Fibroblast of skin of right biceps (primary cell): ENCODE measurements around the gene PPM1G.
A peak's percentile ranks its signal among the peaks of the same experiment; 100 is the strongest.
"Not testable (repeated sequence)": the region's sequence is repeated elsewhere in the genome, so short reads cannot be mapped to it uniquely, and the experiment has no call there.

Source experiments
- DNase-seq: peaks from one replicate; pipeline ENCODE4 v3.0.0-alpha.2; 2013

The PPM1G gene, protein sequence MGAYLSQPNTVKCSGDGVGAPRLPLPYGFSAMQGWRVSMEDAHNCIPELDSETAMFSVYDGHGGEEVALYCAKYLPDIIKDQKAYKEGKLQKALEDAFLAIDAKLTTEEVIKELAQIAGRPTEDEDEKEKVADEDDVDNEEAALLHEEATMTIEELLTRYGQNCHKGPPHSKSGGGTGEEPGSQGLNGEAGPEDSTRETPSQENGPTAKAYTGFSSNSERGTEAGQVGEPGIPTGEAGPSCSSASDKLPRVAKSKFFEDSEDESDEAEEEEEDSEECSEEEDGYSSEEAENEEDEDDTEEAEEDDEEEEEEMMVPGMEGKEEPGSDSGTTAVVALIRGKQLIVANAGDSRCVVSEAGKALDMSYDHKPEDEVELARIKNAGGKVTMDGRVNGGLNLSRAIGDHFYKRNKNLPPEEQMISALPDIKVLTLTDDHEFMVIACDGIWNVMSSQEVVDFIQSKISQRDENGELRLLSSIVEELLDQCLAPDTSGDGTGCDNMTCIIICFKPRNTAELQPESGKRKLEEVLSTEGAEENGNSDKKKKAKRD

GRCh38 chr2:27409321-27410073 is at the start of gene PPM1G:
Gene PPM1G, minus strand, starts transcription at chr2:27409591. Its CDS starts 169 bp downstream, at chr2:27409422.
- peak; percentile 93 for DNase-seq

DNA sequence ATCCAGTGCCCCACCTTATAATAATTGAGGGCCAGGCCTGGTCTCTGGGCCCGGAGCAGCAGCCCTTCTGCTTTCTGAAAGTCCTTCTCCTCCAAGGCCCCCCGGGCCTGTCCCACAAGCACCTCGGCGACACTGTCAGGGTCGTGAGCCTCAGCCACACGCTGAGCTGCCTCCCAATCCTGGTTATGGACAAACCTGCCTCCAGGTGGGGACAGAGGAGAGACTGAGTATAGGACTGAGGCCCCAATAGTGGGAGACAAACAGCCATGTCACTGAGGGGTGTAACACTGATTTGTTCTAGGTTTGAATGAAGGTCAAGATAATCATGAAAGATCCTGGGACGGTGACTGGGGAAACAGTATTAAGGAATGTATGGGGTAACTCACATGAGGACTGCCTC is 44.6 kb upstream of the PPM1G start:
- no peak for DNase-seq

GRCh38 chr2:27451095-27451494 is 41.7 kb upstream of the PPM1G start:
- DNase-seq = no peak

GRCh38 chr2:27448381-27448780 is 39.0 kb upstream of the PPM1G start:
- DNase-seq = no peak

- DNase-seq = no peak
Observed at GRCh38 chr2:27446057-27446456, 36.7 kb upstream of the PPM1G start.

GRCh38 chr2:27445615-27446014 is 36.2 kb upstream of the PPM1G start:
- no peak for DNase-seq

- DNase-seq = no peak
Observed at GRCh38 chr2:27445155-27445554, 35.8 kb upstream of the PPM1G start.

DNA sequence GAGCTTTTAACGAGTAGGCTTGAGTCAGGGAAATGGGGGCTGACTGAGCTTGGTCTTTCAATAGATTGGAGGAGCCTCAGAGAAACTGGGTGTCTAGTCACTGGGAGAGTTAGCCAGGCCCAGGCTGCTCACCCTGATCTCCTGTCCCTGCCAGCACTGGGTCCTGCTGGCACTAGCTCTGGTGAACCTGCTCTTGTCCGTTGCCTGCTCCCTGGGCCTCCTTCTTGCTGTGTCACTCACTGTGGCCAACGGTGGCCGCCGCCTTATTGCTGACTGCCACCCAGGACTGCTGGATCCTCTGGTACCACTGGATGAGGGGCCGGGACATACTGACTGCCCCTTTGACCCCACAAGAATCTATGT is 33.5 kb upstream of the PPM1G start:
- DNase-seq = no peak

GRCh38 chr2:27441958-27442919 is 32.8 kb upstream of the PPM1G start, which contains the start of gene KRTCAP3:
Gene KRTCAP3, plus strand, starts transcription at chr2:27442381. Its CDS starts 32 bp downstream, at chr2:27442413.
- DNase-seq = no peak

DNA sequence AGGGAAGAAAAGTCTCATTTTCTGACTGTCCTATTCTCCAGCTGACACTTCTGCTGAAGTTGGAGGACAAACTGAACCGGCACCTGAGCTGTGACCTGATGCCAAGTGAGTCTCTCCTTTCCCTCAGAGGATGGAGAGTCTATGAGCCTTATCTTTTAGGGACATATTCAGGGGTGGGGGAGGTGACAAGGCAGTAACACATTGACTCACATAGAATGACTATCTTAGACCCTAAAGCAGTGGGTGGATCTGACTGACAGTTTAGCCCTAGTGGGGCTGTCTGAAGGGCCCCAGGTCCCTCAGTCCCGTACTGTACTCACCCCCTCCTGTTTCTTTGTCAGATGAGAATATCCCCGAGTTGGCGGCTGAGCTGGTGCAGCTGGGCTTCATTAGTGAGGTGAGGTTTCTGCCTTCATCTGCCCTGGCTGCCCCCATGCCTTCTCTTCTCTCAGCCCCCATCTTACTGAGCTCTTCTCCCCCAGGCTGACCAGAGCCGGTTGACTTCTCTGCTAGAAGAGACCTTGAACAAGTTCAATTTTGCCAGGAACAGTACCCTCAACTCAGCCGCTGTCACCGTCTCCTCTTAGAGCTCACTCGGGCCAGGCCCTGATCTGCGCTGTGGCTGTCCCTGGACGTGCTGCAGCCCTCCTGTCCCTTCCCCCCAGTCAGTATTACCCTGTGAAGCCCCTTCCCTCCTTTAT is 32.0 kb upstream of the PPM1G start:
- DNase-seq = no peak

GRCh38 chr2:27435628-27436027 is 26.2 kb upstream of the PPM1G start:
- DNase-seq = no peak

- DNase-seq = peak; percentile 46
Observed at GRCh38 chr2:27431395-27431794, 22.0 kb upstream of the PPM1G start.

DNA sequence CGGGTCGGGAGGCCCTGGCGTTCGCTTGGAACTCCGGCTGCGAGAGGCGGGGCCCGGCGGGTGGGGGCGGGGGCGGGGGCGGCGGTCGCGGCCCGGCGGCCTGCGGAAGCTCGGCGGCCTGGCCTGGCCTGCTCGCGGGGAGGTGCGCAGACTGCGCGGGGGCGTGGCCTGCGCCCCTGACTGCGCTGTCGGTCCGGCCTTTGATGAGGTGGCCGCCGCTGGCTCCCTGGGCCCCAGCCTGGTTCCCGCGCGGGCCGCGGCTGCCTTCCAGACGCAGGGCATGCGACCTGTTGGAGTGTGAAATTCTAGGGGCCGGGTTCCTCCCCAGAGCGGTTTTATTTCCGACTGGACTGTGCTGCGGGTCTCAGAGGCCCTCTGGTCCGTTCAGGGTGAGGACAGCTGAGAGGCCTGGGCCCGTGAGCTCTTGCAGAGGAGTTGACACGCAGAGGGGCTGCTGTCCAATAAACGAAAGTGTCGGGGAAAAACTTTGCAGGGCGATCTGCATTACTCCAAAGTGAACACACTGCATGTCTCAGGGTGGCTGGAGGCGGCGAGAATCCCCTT is 19.7 kb upstream of the PPM1G start:
- peak; percentile 86 for DNase-seq

DNA sequence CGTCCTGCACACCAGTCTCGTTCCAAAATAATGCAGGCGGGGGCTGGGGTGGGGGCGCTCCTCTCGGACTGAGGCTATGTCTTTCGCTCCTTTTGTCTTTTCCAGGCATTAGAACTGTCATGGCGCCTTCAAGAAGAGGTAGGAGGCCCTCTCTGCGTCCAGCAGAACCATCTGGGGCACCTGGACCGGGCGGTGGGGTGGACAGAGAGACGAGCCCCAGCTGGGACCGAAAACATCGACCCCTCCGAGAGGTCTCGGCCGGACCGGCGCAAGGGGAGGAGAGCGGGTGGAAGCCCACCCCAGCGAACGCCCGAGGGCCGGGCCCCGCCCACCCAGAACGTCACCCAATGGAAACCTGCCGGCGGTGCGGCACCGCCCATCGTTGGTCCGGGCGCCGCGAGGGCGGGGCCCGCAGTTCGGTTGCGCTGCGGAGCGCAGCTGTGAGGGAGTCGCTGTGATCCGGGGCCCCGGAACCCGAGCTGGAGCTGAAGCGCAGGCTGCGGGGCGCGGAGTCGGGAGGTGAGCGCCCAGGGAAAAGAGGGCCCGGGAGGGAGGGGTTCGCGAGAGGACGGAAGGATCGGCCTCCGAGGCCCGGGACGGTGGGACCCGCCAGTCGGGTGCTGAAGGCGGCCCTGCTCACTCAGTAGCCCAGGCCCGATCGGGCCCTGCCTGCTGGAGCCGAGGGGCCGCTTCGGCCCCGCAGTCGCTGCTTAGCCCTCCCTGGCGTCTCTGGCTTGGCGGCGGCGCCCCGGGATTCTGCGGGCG is 19.0 kb upstream of the PPM1G start, which contains the start of gene NRBP1:
NRBP1 (plus strand) TSS at position 419 of the 765 bp plus-strand sequence. CDS start 4,643 bp downstream, outside the sequence.
- peak; percentile 90 for DNase-seq

DNA sequence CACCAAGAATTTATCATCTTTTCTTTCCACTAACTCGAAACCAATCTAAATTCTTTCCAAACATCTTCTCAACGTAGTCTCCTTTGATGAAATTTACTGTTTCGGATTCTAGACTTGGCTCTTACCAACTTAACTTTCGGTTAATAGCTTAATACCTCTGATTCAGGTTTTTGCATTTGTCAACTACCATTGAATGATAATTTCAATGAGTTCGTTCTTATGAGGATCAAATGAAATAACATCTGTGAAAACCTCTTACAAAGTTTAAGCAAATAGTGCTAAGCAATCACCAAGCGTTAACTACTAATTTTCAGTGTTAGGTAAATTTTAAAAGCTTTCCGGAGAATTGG is 18.4 kb upstream of the PPM1G start:
- no peak for DNase-seq

- DNase-seq = not testable (repeated sequence)
Observed at GRCh38 chr2:27425039-27425438, 15.6 kb upstream of the PPM1G start.

DNA sequence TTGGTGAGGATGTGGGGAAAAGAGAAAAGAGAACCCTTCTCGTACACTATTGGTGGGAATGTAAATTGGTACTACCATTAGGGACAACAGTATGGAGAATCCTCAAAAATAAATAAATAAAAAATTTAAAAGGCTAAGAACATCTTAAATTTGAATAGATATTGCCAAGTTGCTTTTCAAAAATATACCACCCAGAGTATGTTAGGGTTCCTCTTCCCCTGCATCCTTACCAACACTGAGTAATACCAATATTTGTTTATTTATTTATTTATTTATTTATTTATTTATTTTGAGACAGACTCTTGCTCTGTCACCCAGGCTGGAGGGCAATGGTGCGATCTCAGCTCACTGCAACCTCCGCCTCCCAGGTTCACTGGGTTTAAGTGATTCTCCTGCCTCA is 13.6 kb upstream of the PPM1G start:
- no peak for DNase-seq

DNA sequence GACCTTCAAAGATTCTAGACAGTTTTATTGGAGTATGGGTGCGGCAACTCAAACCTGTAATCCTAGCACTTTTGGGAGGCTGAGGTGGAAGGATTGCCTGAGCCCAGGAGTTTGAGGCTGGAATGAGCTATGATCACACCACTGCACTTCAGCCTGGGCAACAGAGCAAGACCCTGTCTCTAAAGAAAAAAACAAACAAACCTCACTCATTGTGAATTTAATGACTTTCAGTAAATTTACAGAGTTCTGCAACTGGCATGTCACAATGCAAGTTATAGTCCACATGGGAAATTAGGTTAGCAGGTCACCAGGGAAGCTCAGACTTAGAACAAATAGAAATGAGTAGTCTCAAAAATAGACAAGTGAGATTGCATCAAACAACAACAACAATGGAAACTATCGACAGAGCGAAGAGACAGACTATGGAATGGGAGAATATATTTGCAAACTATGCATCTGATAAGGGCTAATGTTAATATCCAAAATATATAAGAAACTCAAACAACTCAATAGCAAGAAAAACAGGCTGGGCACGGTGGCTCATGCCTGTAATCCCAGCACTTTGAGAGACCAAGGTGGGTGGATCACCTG is 12.4 kb upstream of the PPM1G start:
- no peak for DNase-seq

GRCh38 chr2:27420996-27421395 is 11.6 kb upstream of the PPM1G start:
- DNase-seq = no peak

DNA sequence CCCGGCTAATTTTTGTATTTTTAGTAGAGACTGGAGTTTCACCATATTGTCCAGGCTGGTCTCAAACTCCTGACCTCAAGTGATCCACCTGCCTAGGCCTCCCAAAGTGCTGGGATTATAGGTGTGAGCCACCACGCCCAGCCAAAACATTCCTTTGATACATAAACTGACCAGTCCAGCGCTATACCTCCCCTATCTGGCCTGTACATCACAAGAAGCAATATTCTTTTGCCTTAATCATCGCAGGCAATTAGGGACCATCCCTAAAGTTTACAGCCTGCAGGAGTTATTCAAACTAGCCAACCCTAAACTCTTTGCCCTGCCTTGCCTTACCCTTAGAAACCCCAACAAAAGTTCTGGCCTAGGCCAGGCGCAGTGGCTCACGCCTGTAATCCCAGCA is 6.8 kb upstream of the PPM1G start:
- no peak for DNase-seq
